Endothelial cell of umbilical vein (primary cell): ENCODE data around the gene CRLF1. TPM values are rescaled to one million over a fixed set of nuclear protein-coding genes. Genes with fewer than 3 reads are reported as not detected.

Experiments used
- BruUV-seq: library from RNA; stranded (reverse); fragments of 400-500 nt; replicated peaks from 2 replicates; lab custom pipeline; 2021; lab: Mats Ljungman, UMichigan
- CTCF ChIA-PET: fragments of 300-600, 350-600 bp; sonication (Branson Sonifier 250); formaldehyde crosslinking; loops from one replicate; lab custom pipeline; 2021; ENCODE audit warnings: antibody characterized with exemption, inconsistent platforms; lab: Charles Lee
- POLR2A ChIA-PET: fragments of 300-600, 350-600 bp; sonication (Branson Sonifier 250); formaldehyde crosslinking; loops from one replicate; lab custom pipeline; 2021; ENCODE audit warnings: antibody characterized with exemption, inconsistent platforms; lab: Charles Lee
- DNase-seq: peaks from one replicate; pipeline ENCODE4 v3.0.0-alpha.2; 2011; ENCODE audit warnings: low read depth, low spot score
- FAIRE-seq: peaks from 2 replicates; lab custom pipeline; 2011; peaks lifted over from hg19 to GRCh38; lab: Jason Lieb, UNC
- H2AFZ ChIP-seq: 2 replicates; pipeline ENCODE4 v1.6.0; 2012; ENCODE audit warnings: low read depth, low read length, control low read depth, inconsistent platforms
- H3K27ac ChIP-seq: 2 replicates; pipeline ENCODE4 v1.5.1; 2011; ENCODE audit warnings: low read depth, mild to moderate bottlenecking, control low read depth, low read length, moderate library complexity; ENCODE audit not compliant: insufficient read depth
- H3K27me3 ChIP-seq, 2 experiments: 2 replicates each; pipeline versions ENCODE4 v1.6.0 to v1.6.1; 2011; ENCODE audit warnings: low read length in 2 of 2, mixed read lengths in 1 of 2; ENCODE audit not compliant: control insufficient read depth in 2 of 2, insufficient read depth in 2 of 2
- H3K36me3 ChIP-seq, 2 experiments: 2 replicates in 1 of 2; 3 replicates in 1 of 2; pipeline ENCODE4 v1.5.1; 2011; ENCODE audit warnings: low read length in 2 of 2, mild to moderate bottlenecking in 1 of 2, moderate library complexity in 1 of 2; ENCODE audit not compliant: control insufficient read depth in 2 of 2, insufficient read depth in 2 of 2; ENCODE audit errors: extremely low read depth in 1 of 2
- H3K4me1 ChIP-seq: 3 replicates; pipeline ENCODE4 v1.5.1; 2011; ENCODE audit warnings: mild to moderate bottlenecking, low read length; ENCODE audit not compliant: control insufficient read depth, insufficient read depth; ENCODE audit errors: extremely low read depth
- H3K4me2 ChIP-seq: 2 replicates; pipeline ENCODE4 v1.6.1; 2011; ENCODE audit warnings: low read length, control low read depth, mixed read lengths; ENCODE audit not compliant: insufficient read depth
- H3K4me3 ChIP-seq, 3 experiments: fragments of 200-600 bp in 1 of 3; sonication (generic), shearing (Covaris generic) in 1 of 3; replicated peaks in 1 of 3; 2 replicates each; pipeline ENCODE4 v1.5.1; 2011 to 2016; ENCODE audit warnings: control low read depth in 3 of 3, low read length in 3 of 3, mild to moderate bottlenecking in 2 of 3, inconsistent platforms in 1 of 3, low read depth in 1 of 3, moderate library complexity in 1 of 3; ENCODE audit not compliant: insufficient read depth in 1 of 3
- H3K79me2 ChIP-seq: 2 replicates; pipeline ENCODE4 v1.6.0; 2012; ENCODE audit warnings: low read length, inconsistent platforms; ENCODE audit not compliant: control insufficient read depth, insufficient read depth
- H3K9ac ChIP-seq: replicated peaks from 2 replicates; pipeline ENCODE3; 2011; ENCODE audit warnings: low read length, control low read depth; ENCODE audit not compliant: insufficient read depth; ENCODE audit errors: extremely low read depth
- H3K9me1 ChIP-seq: replicated peaks from 3 replicates; pipeline ENCODE4 v1.6.0; 2011; ENCODE audit warnings: mild to moderate bottlenecking, low read length; ENCODE audit not compliant: control insufficient read depth, insufficient read depth; ENCODE audit errors: extremely low read depth
- H3K9me3 ChIP-seq: replicated peaks from 2 replicates; pipeline ENCODE4 v1.5.1; 2012; ENCODE audit warnings: low read length, inconsistent platforms; ENCODE audit not compliant: control insufficient read depth, insufficient read depth
- H4K20me1 ChIP-seq: replicated peaks from 2 replicates; pipeline ENCODE3; 2011; ENCODE audit warnings: mild to moderate bottlenecking, low read length; ENCODE audit not compliant: control insufficient read depth, insufficient read depth; ENCODE audit errors: extremely low read depth
- EZH2 ChIP-seq: IDR thresholded peaks from 2 replicates; pipeline ENCODE4 v1.6.1; 2012; ENCODE audit warnings: borderline replicate concordance, low read depth, mild to moderate bottlenecking, moderate library complexity, low read length, inconsistent platforms; ENCODE audit not compliant: severe bottlenecking
- FOS ChIP-seq: IDR thresholded peaks from 2 replicates; pipeline ENCODE4 v1.6.1; 2011; ENCODE audit warnings: mild to moderate bottlenecking, low read length, moderate library complexity, borderline replicate concordance; ENCODE audit not compliant: insufficient read depth
- GATA2 ChIP-seq: IDR thresholded peaks from 2 replicates; pipeline ENCODE4 v1.7.0; 2011; ENCODE audit warnings: low read depth, mild to moderate bottlenecking, moderate library complexity, mixed read lengths, low read length; ENCODE audit not compliant: insufficient read length, insufficient read depth
- JUN ChIP-seq: IDR thresholded peaks from 2 replicates; pipeline ENCODE4 v1.6.1; 2011; ENCODE audit warnings: borderline replicate concordance, low read depth; ENCODE audit not compliant: insufficient read length, insufficient read depth
- MYC ChIP-seq: IDR thresholded peaks from one replicate; pipeline ENCODE4 v1.6.1; 2011; ENCODE audit warnings: mild to moderate bottlenecking, low read depth, low read length
- POLR2A ChIP-seq: IDR thresholded peaks from 2 replicates; pipeline ENCODE4 v1.6.1; 2012; ENCODE audit warnings: low read depth, mild to moderate bottlenecking, control low read depth, low read length
- POLR2AphosphoS5 ChIP-seq: IDR thresholded peaks from 2 replicates; pipeline ENCODE4 v1.6.1; 2012; ENCODE audit warnings: low read depth, mild to moderate bottlenecking, control low read depth, low read length, moderate library complexity; ENCODE audit not compliant: insufficient read depth
- dilution Hi-C: fragments of 300-500 bp; cut with MboI; formaldehyde crosslinking; loops from one replicate; pipeline ENCODE4 v1.15.0; 2019; ENCODE audit warnings: low sequenced_read_pairs; ENCODE audit not compliant: extremely low pct_ligation_motif_present
- intact Hi-C: fragments of 100-400 bp; cut with micrococcal nuclease; formaldehyde crosslinking; loops from one replicate; pipeline ENCODE4 v1.10.0; 2022
- polyA plus RNA-seq, 4 experiments: library from polyadenylated mRNA; depleted of rRNA in 3 of 4; stranded (reverse) in 3 of 4; unstranded in 1 of 4; fragments of >200 nt; gene quantifications; 2 replicates each; pipeline versions ENCODE4 v1.2.1 to v1.2.3, GENCODE V29; 2011 to 2012; ENCODE audit warnings: missing spikeins in 1 of 4
- total RNA-seq: library from RNA; stranded (reverse); gene quantifications from 2 replicates; pipeline ENCODE4 v1.2.3, GENCODE V29; 2021
- TF ChIP-seq, protein P1 (sequence below): IDR thresholded peaks from 2 replicates; pipeline ENCODE4 v1.6.1; 2011; ENCODE audit not compliant: insufficient read depth, insufficient read length
- TF ChIP-seq, protein P2 (sequence below), 2 donors: IDR thresholded peaks; 1 replicate in 1 of 2; 2 replicates in 1 of 2; pipeline ENCODE4 v1.5.1; 2011; ENCODE audit warnings: low read length in 2 of 2, mild to moderate bottlenecking in 2 of 2, moderate library complexity in 2 of 2, control low read depth in 1 of 2, inconsistent platforms in 1 of 2, low read depth in 1 of 2; ENCODE audit not compliant: insufficient read depth in 1 of 2; ENCODE audit errors: extremely low read depth in 1 of 2

The CRLF1 gene
- total and polyA plus RNA-seq, 2 donors (not counting 3 experiments of a cell fraction or from before 2014, with no cell fraction given), result 0.18 TPM; not detected in 1

DNA sequence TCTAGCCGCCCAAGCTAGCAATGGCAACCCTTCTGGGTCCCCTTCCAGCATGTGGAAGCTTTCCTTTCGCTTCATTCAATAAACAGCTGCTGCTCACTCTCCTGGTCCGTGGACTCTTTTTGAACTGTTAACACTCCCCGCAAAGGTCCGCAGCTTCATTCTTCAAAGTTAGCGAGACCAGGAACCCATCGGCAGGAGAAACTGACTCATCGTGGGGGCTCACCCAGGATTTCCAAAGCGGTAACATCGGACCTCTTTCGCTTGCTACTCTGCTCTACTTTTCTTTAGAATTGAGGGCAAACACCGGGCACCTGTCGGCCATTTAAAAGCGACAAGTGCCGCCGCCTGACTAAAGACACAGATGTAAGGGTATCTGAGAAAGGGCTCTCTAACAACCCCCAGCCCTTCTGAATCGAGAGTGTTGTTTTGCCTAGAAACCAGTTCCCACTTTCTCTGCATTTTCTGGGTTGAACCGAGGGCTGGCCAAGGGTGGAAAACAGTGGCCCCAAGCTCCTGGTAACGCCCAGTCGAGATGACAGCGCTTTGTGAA, 29.2 kb downstream of the CRLF1 start:
- POLR2A ChIA-PET, result no interaction called here
- TF ChIP-seq JUN, result no peak
- no peak for TF ChIP-seq FOS
- TF ChIP-seq POLR2A, result no peak
- TF ChIP-seq GATA2, result no peak
- no peak for TF ChIP-seq POLR2AphosphoS5
- TF ChIP-seq EZH2, result no peak
- TF ChIP-seq, protein P1, sequence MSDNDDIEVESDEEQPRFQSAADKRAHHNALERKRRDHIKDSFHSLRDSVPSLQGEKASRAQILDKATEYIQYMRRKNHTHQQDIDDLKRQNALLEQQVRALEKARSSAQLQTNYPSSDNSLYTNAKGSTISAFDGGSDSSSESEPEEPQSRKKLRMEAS, result no peak
- TF ChIP-seq, protein P2, sequence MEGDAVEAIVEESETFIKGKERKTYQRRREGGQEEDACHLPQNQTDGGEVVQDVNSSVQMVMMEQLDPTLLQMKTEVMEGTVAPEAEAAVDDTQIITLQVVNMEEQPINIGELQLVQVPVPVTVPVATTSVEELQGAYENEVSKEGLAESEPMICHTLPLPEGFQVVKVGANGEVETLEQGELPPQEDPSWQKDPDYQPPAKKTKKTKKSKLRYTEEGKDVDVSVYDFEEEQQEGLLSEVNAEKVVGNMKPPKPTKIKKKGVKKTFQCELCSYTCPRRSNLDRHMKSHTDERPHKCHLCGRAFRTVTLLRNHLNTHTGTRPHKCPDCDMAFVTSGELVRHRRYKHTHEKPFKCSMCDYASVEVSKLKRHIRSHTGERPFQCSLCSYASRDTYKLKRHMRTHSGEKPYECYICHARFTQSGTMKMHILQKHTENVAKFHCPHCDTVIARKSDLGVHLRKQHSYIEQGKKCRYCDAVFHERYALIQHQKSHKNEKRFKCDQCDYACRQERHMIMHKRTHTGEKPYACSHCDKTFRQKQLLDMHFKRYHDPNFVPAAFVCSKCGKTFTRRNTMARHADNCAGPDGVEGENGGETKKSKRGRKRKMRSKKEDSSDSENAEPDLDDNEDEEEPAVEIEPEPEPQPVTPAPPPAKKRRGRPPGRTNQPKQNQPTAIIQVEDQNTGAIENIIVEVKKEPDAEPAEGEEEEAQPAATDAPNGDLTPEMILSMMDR (IDR thresholded peaks at IDR 0.05; ENCODE audit: extremely low read depth in 1 of 2, insufficient read depth in 1 of 2, low read depth in 1 of 2, low read length in 2 of 2), result no peak
- no peak for TF ChIP-seq MYC
- Histone ChIP-seq H3K4me2 (no peak overlapping the region), H3K4me1 (peaks cover 13% of the 10 kb centered on the region), H4K20me1 (no peaks in the 10 kb centered on the region), H3K4me3 (no peak overlapping the region), H3K27me3 (no peaks in the 10 kb centered on the region), H3K9me3 (no peaks in the 10 kb centered on the region), H3K79me2 (peaks cover 17% of the 10 kb centered on the region), H3K9ac (no peak overlapping the region), H3K27ac (no peak overlapping the region), H3K9me1 (no peaks in the 10 kb centered on the region), H3K36me3 (peaks cover 4 to 19% of the 10 kb centered on the region in 2 experiments), H2AFZ (no peak overlapping the region)
- dilution Hi-C loops (no loop called here), intact Hi-C loops (no loop called here)
- no TSS peak for BruUV-seq
- DNase-seq, result no peak
- CTCF ChIA-PET, result interaction anchor here (1.4 to 2.3 kb wide), 3 partner anchors 12 to 56 kb away, joined by 3 to 8 read pairs (median 4); partner anchors contain the start of genes ELL and REX1BD
- FAIRE-seq, result no peak
